ENCODE results near the gene KIF12. TPM values are rescaled to one million over a fixed set of nuclear protein-coding genes. Genes with fewer than 3 reads are reported as not detected.
"Not testable (repeated sequence)": the region's sequence is repeated elsewhere in the genome, so short reads cannot be mapped to it uniquely, and the experiment has no call there.

The KIF12 gene
- total RNA-seq, 4 donors from 2014 or later, result 1.5 to 5.4 (median 2.7) TPM

DNA sequence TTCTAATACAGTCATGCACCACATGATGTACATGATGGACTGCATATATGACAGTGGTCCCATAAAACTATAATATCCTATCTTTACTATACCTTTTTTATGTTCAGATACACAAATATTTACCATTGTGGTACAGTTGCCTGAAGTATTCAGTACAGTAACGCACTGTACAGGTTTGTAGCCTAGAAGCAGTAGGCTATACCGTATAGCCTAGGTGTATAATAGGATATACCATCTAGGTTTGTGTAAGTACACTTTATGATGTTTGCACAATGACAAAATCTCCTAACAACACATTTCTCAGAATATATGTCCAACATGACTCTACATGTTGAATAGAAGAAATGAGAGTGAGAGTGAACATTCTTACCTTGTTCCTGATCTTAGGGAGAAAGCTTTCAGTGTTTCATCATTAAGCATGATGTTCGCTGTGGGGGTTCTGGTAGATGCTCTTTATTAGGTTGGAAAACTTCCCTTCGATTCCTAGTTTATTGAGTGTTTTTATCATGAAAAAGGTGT lies 52.8 kb downstream of the KIF12 start:
- Histone ChIP-seq H3K36me3 (no peaks in the 10 kb centered on the region), H3K9me3 (peaks cover 0 to 16% of the 10 kb centered on the region in 2 donors), H3K4me1 (no peaks in the 10 kb centered on the region), H3K27ac (no peak overlapping the region), H3K27me3 (no peaks in the 10 kb centered on the region), H3K4me3 (no peak overlapping the region)
- no peak for TF ChIP-seq POLR2A (IDR thresholded peaks at IDR 0.05)
- TF ChIP-seq, protein P1, sequence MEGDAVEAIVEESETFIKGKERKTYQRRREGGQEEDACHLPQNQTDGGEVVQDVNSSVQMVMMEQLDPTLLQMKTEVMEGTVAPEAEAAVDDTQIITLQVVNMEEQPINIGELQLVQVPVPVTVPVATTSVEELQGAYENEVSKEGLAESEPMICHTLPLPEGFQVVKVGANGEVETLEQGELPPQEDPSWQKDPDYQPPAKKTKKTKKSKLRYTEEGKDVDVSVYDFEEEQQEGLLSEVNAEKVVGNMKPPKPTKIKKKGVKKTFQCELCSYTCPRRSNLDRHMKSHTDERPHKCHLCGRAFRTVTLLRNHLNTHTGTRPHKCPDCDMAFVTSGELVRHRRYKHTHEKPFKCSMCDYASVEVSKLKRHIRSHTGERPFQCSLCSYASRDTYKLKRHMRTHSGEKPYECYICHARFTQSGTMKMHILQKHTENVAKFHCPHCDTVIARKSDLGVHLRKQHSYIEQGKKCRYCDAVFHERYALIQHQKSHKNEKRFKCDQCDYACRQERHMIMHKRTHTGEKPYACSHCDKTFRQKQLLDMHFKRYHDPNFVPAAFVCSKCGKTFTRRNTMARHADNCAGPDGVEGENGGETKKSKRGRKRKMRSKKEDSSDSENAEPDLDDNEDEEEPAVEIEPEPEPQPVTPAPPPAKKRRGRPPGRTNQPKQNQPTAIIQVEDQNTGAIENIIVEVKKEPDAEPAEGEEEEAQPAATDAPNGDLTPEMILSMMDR (IDR thresholded peaks at IDR 0.05), result no peak
- intact Hi-C loops (cut with DNase I; ENCODE audit: low total_unique reads), result no loop called here
- DNase-seq, result no peak

DNA sequence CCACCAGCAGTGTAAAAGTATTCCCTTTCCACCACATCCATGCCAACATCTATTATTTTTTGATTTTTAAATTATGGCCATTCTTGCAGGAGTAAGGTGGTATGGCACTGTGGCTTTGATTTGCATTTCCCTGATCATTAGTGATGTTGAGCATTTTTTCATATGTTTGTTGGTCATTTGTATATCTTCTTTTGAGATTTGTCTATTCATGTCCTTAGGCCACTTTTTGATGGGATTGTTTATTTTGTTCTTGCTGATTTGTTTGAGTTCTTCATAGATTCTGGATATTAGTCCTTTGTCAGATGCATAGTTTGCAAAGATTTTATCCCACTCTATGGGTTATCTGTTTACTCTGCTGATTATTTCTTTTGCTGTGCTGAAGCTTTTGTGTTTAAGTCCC lies 55.4 kb downstream of the KIF12 start:
- H3K27ac ChIP-seq; H3K4me3 ChIP-seq; intact Hi-C loops (cut with DNase I; ENCODE audit: low total_unique reads): not testable (repeated sequence)

More for the DNA sequence above, 55.4 kb downstream of the KIF12 start:
- not testable (repeated sequence) for H3K36me3 ChIP-seq, DNase-seq, H3K4me1 ChIP-seq, H3K27me3 ChIP-seq
- peaks cover 0 to 16% of the 10 kb centered on the region in 2 donors for H3K9me3 ChIP-seq

Other genes with a start within 250 kb of the KIF12 start
- 10 to 100 TPM in 2 of 4 donors, 1 to 10 TPM in 2; 3.8 to 24.2 (median 12.3) TPM for gene ZNF618, start 223.0 kb downstream of the KIF12 start, total RNA-seq
- 1 to 10 TPM in 1 of 4 donors, not detected in 3; 1.3 TPM for gene AMBP, start 21.0 kb downstream of the KIF12 start, total RNA-seq
- 10 to 100 TPM in 3 of 4 donors, 1 to 10 TPM in 1; 7.9 to 52.9 (median 43.3) TPM for gene COL27A1, start 56.2 kb upstream of the KIF12 start, total RNA-seq
- 1 to 10 TPM in 2 of 4 donors, not detected in 2; 1.9 to 2.4 TPM for gene ORM1, start 223.8 kb upstream of the KIF12 start, total RNA-seq
- 1 to 10 TPM in 1 of 4 donors, not detected in 3; 1.2 TPM for gene ORM2, start 230.6 kb upstream of the KIF12 start, total RNA-seq